Trophoblast cell (in vitro differentiated cells and primary cell): ENCODE measurements around the gene VAV3.

Experiments
- DNase-seq, 2 donors: peaks; one replicate each; pipeline ENCODE4 v3.0.0-alpha.2; 2016
- H2AFZ ChIP-seq: 2 replicates; pipeline ENCODE4 v1.6.1; 2013; ENCODE audit warnings: low read length, moderate library complexity, mild to moderate bottlenecking; ENCODE audit not compliant: insufficient read depth, poor library complexity
- H2AK5ac ChIP-seq: 2 replicates; pipeline ENCODE4 v1.6.1; 2013; ENCODE audit warnings: mild to moderate bottlenecking, low read length
- H2BK120ac ChIP-seq: 2 replicates; pipeline ENCODE4 v1.6.1; 2013; ENCODE audit warnings: low read length, mild to moderate bottlenecking, moderate library complexity; ENCODE audit not compliant: insufficient read depth, poor library complexity
- H2BK12ac ChIP-seq: 2 replicates; pipeline ENCODE4 v1.6.1; 2013; ENCODE audit warnings: mild to moderate bottlenecking, low read length, moderate library complexity
- H2BK5ac ChIP-seq: 2 replicates; pipeline ENCODE4 v1.6.1; 2013; ENCODE audit warnings: low read length, low read depth, moderate library complexity, mild to moderate bottlenecking; ENCODE audit not compliant: poor library complexity
- H3K14ac ChIP-seq: 2 replicates; pipeline ENCODE4 v1.6.1; 2013; ENCODE audit warnings: mild to moderate bottlenecking, low read length
- H3K18ac ChIP-seq: 2 replicates; pipeline ENCODE4 v1.6.1; 2013; ENCODE audit warnings: mild to moderate bottlenecking, low read length
- H3K23ac ChIP-seq: 2 replicates; pipeline ENCODE4 v1.6.1; 2013; ENCODE audit warnings: low read length
- H3K27ac ChIP-seq: 2 replicates; pipeline ENCODE4 v1.5.1; 2013; ENCODE audit warnings: low read depth, mild to moderate bottlenecking, inconsistent platforms, low read length, moderate library complexity
- H3K27me3 ChIP-seq: 2 replicates; pipeline ENCODE4 v1.6.1; 2013; ENCODE audit warnings: inconsistent platforms, mild to moderate bottlenecking, low read length, moderate library complexity; ENCODE audit not compliant: insufficient read depth
- H3K36me3 ChIP-seq, 2 experiments: 1 replicate in 1 of 2; 2 replicates in 1 of 2; pipeline ENCODE4 v1.6.1; 2013; ENCODE audit warnings: low read length in 2 of 2, mild to moderate bottlenecking in 2 of 2, moderate library complexity in 1 of 2; ENCODE audit not compliant: insufficient read depth in 2 of 2, control insufficient read depth in 1 of 2
- H3K4ac ChIP-seq: 2 replicates; pipeline ENCODE4 v1.6.1; 2013; ENCODE audit warnings: low read depth, mild to moderate bottlenecking, low read length, moderate library complexity
- H3K4me1 ChIP-seq, 2 experiments: 1 replicate in 1 of 2; 2 replicates in 1 of 2; pipeline ENCODE4 v1.6.1; 2013; ENCODE audit warnings: low read length in 2 of 2, mild to moderate bottlenecking in 2 of 2, moderate library complexity in 1 of 2; ENCODE audit not compliant: insufficient read depth in 2 of 2, control insufficient read depth in 1 of 2
- H3K4me2 ChIP-seq: 2 replicates; pipeline ENCODE4 v1.6.1; 2013; ENCODE audit warnings: inconsistent platforms, mild to moderate bottlenecking, low read length, moderate library complexity
- H3K4me3 ChIP-seq: 2 replicates; pipeline ENCODE4 v1.5.1; 2013; ENCODE audit warnings: mild to moderate bottlenecking, low read depth, low read length, inconsistent platforms
- H3K79me1 ChIP-seq: one replicate; pipeline ENCODE4 v1.6.1; 2013; ENCODE audit warnings: low read length
- H3K79me2 ChIP-seq: 2 replicates; pipeline ENCODE4 v1.6.1; 2013; ENCODE audit warnings: low read length, mild to moderate bottlenecking; ENCODE audit not compliant: control insufficient read depth, insufficient read depth, poor library complexity
- H3K9ac ChIP-seq: 2 replicates; pipeline ENCODE4 v1.6.1; 2013; ENCODE audit warnings: mild to moderate bottlenecking, low read length
- H3K9me3 ChIP-seq: 2 replicates; pipeline ENCODE4 v1.6.1; 2013; ENCODE audit warnings: low read depth, mild to moderate bottlenecking, control low read depth, inconsistent platforms, low read length; ENCODE audit not compliant: insufficient read depth
- H4K12ac ChIP-seq: 2 replicates; pipeline ENCODE4 v1.6.1; 2013; ENCODE audit warnings: low read depth, mild to moderate bottlenecking, low read length, moderate library complexity
- H4K8ac ChIP-seq: 2 replicates; pipeline ENCODE4 v1.6.1; 2013; ENCODE audit warnings: low read depth, mild to moderate bottlenecking, low read length, moderate library complexity
- H4K91ac ChIP-seq: one replicate; pipeline ENCODE4 v1.6.1; 2013; ENCODE audit warnings: low read depth, mild to moderate bottlenecking, low read length, moderate library complexity
- WGBS: extraction: QIAGEN DNeasy Blood & Tissue Kit; methylation state at CpG from one replicate; pipeline ENCODE4 v1.1.7; 2013; ENCODE audit warnings: missing lambda C conversion rate; ENCODE audit not compliant: insufficient read length, insufficient coverage; ENCODE audit errors: extremely low coverage; 5-methylcytosine and 5-hydroxymethylcytosine counted together

The VAV3 gene

DNA sequence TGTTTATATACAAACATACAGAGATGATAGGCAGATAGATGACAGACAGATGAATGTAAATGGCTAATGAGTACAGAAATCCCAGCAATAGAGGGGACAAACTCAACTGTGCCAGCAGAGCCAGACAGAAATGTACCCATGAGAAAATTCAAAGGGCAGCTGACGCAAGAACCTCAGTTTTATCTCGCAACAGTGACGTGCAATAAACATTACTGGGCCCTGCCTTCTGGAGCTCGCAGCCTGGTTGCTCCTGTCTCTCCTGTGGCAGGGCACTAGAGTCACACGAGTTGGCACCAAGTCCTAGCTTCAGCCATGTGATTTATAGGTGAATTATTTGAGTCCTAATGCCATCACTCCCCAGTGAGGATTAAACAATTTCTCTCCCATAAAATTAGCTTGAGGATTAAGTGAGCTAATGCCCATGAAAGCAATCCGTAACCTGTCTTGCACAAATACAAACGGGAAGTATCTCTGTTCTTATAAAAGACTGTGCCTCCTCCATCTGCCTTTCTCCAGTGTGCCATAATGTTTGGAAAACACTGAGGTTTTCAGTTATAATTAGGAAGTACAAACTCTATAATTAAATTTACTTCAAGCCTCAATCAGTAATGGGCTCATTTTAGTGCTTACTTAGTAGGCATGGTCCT lies 50.7 kb downstream of the VAV3 start:
- Histone ChIP-seq H2AFZ (no peak overlapping the region), H3K9ac (no peak overlapping the region), H2BK5ac (no peak overlapping the region), H4K8ac (no peak overlapping the region), H3K27ac (no peak overlapping the region), H4K12ac (no peak overlapping the region), H3K36me3 (no peaks in the 10 kb centered on the region), H3K4me1 (no peaks in the 10 kb centered on the region), H3K4me3 (no peak overlapping the region), H3K4me2 (no peak overlapping the region), H3K79me1 (no peaks in the 10 kb centered on the region), H3K4ac (no peak overlapping the region), H3K27me3 (no peaks in the 10 kb centered on the region), H3K23ac (no peak overlapping the region), H2BK12ac (no peak overlapping the region), H4K91ac (no peak overlapping the region), H3K9me3 (no peaks in the 10 kb centered on the region), H3K79me2 (no peaks in the 10 kb centered on the region), H3K18ac (no peak overlapping the region), H2AK5ac (no peak overlapping the region), H3K14ac (no peak overlapping the region), H2BK120ac (no peak overlapping the region)
- DNase-seq, result no peak
- WGBS, result no CpG with 5 or more reads among the region's 7 CpGs

DNA sequence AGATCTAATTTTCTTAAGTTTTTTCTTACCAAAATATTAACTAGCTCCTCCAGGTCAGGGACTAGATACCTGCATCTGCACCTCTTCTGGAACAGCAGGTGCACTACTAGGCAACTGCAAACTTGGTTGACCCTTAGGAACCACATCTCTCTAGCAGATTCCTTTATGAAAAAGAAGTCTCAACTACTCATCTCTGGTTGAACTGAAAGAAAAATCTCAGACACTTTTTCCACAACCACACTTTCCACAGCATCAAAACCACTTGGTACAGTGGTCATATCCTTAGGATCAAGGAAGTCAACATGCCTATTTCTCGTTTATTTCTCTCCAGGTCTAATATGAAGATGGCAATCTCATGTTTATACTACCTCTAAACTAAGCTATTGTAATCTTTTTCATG lies 52.3 kb downstream of the VAV3 start:
- Histone ChIP-seq H3K36me3 (no peaks in the 10 kb centered on the region), H2BK120ac (no peak overlapping the region), H2BK12ac (no peak overlapping the region), H3K9ac (no peak overlapping the region), H3K79me2 (no peaks in the 10 kb centered on the region), H3K27me3 (no peaks in the 10 kb centered on the region), H3K4me3 (no peak overlapping the region), H3K9me3 (no peaks in the 10 kb centered on the region), H3K79me1 (no peaks in the 10 kb centered on the region), H2AK5ac (no peak overlapping the region), H3K4me2 (no peak overlapping the region), H3K23ac (no peak overlapping the region), H3K4ac (no peak overlapping the region), H4K8ac (no peak overlapping the region), H4K91ac (no peak overlapping the region), H2BK5ac (no peak overlapping the region), H3K14ac (no peak overlapping the region), H3K4me1 (no peaks in the 10 kb centered on the region), H2AFZ (no peak overlapping the region), H3K18ac (no peak overlapping the region), H4K12ac (no peak overlapping the region), H3K27ac (no peak overlapping the region)
- no CpG with 5 or more reads among the region's 1 CpG for WGBS
- no peak for DNase-seq

DNA sequence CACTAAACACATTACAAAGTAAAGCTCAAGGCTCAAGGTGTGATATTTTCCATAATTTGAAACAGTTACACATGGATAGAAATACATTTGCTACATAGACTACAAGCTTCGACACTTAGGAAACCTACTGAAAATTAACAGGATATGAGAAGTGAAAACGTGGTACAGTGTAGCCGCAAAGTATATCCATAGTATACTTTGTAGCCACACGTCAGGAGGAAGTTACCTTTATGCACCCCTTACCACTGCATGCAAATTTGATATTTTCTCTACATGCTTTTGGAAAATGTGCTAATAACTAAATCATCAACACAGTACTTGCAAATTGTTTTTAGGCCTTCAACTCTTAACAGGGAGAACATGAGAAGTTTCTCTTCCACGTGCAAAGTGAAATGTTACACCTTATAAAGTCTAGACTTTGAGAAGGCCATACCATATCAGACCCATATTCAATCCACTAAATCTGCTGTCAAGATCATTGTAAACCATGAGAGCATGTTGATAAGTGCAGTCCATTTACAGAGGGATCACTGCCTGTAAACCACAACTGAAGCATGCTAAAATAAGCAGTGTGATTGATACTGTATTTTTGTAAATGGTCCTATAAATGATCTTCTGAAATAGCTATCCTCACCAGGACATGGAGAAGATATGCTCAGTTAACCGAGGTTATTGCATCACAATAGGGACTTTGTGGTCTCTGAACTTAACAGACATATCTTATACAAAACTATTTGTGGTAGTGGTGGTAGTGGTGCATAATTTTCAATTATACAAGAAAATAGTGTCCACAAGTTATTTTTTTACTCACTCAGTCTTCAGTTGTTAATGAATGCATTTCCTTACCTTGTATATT lies 64.7 kb downstream of the VAV3 start:
- Histone ChIP-seq H3K27ac (no peak overlapping the region), H3K4ac (no peak overlapping the region), H3K23ac (no peak overlapping the region), H3K27me3 (no peaks in the 10 kb centered on the region), H2AK5ac (no peak overlapping the region), H2BK120ac (no peak overlapping the region), H3K14ac (no peak overlapping the region), H3K4me1 (no peaks in the 10 kb centered on the region), H3K4me3 (no peak overlapping the region), H3K9me3 (no peaks in the 10 kb centered on the region), H2BK12ac (no peak overlapping the region), H3K9ac (no peak overlapping the region), H3K79me2 (no peaks in the 10 kb centered on the region), H2BK5ac (no peak overlapping the region), H4K91ac (no peak overlapping the region), H4K8ac (no peak overlapping the region), H4K12ac (no peak overlapping the region), H2AFZ (no peak overlapping the region), H3K4me2 (no peak overlapping the region), H3K18ac (no peak overlapping the region), H3K36me3 (no peaks in the 10 kb centered on the region), H3K79me1 (no peaks in the 10 kb centered on the region)
- WGBS, result no CpG with 5 or more reads among the region's 6 CpGs
- DNase-seq, result no peak

DNA sequence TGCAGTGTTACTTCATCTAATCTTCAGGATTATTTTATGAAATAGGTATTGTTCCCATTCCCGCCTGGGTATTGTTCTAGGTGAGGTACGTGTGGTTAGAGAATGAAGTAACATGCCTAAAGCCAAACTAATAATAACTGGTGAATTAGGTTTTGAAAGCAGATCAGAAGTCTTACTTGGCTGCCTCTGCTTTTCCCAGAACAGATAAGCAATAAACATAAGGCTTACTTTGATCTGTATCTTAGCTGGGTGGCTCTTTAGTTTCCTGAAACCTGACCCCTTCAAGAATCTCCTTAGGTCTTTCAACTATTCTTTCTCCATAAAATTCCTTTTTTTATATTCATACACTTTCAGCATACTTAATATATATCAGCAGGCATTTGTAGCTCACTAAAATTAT lies 65.3 kb downstream of the VAV3 start:
- no CpG with 5 or more reads among the region's 2 CpGs for WGBS
- no peak overlapping the region for H2BK5ac ChIP-seq
- H4K12ac ChIP-seq, result no peak overlapping the region
- no peak overlapping the region for H2BK120ac ChIP-seq
- no peaks in the 10 kb centered on the region for H3K4me1 ChIP-seq
- H3K27me3 ChIP-seq, result no peaks in the 10 kb centered on the region
- no peak overlapping the region for H3K4me3 ChIP-seq
- H3K79me2 ChIP-seq, result no peaks in the 10 kb centered on the region
- no peak overlapping the region for H3K18ac ChIP-seq
- no peak overlapping the region for H2AFZ ChIP-seq
- no peak overlapping the region for H2AK5ac ChIP-seq
- H2BK12ac ChIP-seq, result no peak overlapping the region
- no peaks in the 10 kb centered on the region for H3K36me3 ChIP-seq
- no peak overlapping the region for H3K9ac ChIP-seq
- no peak overlapping the region for H3K4ac ChIP-seq
- DNase-seq, result no peak
- H3K14ac ChIP-seq, result no peak overlapping the region
- no peak overlapping the region for H3K27ac ChIP-seq
- H4K8ac ChIP-seq, result no peak overlapping the region
- no peaks in the 10 kb centered on the region for H3K9me3 ChIP-seq
- no peak overlapping the region for H3K4me2 ChIP-seq
- no peak overlapping the region for H4K91ac ChIP-seq
- no peaks in the 10 kb centered on the region for H3K79me1 ChIP-seq
- no peak overlapping the region for H3K23ac ChIP-seq
